GM20000 (cell line): ENCODE results near the gene ZNF649.
"Not testable (repeated sequence)": the region's sequence is repeated elsewhere in the genome, so short reads cannot be mapped to it uniquely, and the experiment has no call there.

Experiments
- DNase-seq: peaks from one replicate; pipeline ENCODE4 v3.0.0; 2012; ENCODE audit warnings: low spot score
- TF ChIP-seq, protein P1 (sequence below): IDR thresholded peaks from 2 replicates; pipeline ENCODE4 v1.5.1; 2012; ENCODE audit warnings: mild to moderate bottlenecking, control low read depth; ENCODE audit errors: extremely low read depth, missing control alignments

ZNF649 gene

DNA sequence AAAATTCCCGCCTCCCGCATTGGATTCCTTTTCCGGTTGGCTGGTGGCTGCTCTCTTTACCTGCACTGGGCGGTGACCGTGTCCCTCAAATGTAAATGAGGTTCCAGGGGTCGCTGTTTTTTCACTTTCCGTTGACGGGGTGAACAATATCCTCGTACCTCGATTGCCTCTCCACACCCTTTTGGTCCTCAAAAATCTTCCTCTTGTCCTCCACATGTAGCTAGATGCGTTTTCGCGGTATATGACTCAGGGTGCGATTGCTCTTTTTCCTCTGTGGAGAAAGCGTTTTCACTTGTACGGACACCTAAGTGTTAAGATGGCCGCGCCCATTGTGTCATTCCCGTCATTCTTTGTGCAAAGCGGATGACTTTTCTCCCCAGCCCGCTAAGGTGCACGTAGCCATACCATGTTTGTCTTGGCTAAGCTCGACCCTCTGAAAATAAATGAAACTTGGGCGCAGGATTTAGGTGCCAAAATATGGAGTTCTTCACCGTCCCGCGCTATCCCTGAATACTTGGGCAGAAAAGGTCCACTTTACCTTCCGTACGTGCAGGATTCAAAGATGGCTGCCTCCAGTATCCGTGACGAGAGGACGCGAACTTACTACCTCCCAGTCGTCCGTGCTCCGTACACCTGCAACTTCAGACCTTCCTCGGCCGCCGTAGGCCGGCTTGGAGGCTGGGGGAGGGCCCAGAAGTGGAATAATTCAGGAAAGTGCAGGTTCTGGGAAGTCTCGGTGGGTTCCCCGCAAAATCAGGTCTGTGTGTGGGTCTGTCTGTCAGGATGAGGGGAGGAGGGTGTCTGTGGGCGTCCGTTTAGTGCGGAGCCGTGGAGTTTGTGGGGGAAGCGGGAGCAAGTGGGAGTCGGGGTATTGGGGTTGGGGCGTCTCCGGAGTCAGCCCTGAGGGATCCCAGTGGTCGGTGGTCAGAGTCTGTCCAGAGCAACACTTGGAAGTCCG is 22.2 kb upstream of the ZNF649 start, which contains the start of gene ZNF613:
Gene ZNF613, plus strand, starts transcription at position 689 of the 958 bp plus-strand sequence. CDS start 8,749 bp downstream, outside the sequence.
- TF ChIP-seq, protein P1, sequence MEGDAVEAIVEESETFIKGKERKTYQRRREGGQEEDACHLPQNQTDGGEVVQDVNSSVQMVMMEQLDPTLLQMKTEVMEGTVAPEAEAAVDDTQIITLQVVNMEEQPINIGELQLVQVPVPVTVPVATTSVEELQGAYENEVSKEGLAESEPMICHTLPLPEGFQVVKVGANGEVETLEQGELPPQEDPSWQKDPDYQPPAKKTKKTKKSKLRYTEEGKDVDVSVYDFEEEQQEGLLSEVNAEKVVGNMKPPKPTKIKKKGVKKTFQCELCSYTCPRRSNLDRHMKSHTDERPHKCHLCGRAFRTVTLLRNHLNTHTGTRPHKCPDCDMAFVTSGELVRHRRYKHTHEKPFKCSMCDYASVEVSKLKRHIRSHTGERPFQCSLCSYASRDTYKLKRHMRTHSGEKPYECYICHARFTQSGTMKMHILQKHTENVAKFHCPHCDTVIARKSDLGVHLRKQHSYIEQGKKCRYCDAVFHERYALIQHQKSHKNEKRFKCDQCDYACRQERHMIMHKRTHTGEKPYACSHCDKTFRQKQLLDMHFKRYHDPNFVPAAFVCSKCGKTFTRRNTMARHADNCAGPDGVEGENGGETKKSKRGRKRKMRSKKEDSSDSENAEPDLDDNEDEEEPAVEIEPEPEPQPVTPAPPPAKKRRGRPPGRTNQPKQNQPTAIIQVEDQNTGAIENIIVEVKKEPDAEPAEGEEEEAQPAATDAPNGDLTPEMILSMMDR = no peak
- DNase-seq = peak; percentile 87

DNA sequence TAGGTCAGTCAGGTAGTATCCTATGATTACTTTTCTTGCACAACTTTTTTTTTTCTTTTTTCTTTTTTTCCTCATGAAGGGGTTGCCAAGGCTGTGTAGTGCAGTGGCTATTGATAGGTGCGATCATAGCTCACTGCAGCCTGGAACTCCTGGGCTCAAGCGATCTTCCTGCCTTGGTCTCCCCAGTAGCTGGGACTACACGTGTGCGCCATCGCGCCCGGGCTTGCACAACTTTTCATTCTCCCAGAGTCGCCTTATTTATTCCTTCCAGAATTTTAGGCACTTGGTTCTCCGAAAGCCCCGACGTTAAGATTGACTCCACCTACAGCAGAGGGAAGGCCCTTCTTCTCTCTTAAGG is 21.6 kb upstream of the ZNF649 start:
- TF ChIP-seq, protein P1 = no peak

GRCh38 chr19:51921949-51922348 is 17.1 kb upstream of the ZNF649 start:
- no peak for DNase-seq
- TF ChIP-seq, protein P1 = no peak

More for the DNA sequence above, 21.6 kb upstream of the ZNF649 start:
- DNase-seq = no peak

DNA sequence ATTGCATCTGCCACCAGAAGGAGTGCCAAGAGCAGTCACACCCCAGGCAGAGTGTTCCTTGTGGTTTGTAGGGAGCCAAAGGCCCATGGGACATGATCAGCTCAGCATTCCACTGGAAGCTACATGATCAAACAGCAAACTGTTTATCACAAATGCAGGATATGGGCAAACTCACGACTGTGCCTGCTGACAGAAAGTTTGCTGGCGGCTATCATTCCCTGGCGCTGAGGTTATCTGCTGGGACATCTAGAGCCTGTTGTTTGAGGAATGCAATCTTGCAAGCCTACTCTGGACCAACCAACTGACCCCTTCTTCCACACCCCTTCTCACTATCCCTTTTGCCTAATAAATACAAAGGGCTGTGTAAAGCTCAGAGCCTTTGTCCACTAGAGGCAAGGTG is 14.8 kb upstream of the ZNF649 start:
- DNase-seq = no peak
- TF ChIP-seq, protein P1 = no peak

- no peak for DNase-seq
- TF ChIP-seq, protein P1 = no peak
These were observed 11.3 kb upstream of the ZNF649 start for GRCh38 chr19:51916167-51916566.

GRCh38 chr19:51915324-51915867 is 10.6 kb upstream of the ZNF649 start:
- TF ChIP-seq, protein P1 = no peak

DNA sequence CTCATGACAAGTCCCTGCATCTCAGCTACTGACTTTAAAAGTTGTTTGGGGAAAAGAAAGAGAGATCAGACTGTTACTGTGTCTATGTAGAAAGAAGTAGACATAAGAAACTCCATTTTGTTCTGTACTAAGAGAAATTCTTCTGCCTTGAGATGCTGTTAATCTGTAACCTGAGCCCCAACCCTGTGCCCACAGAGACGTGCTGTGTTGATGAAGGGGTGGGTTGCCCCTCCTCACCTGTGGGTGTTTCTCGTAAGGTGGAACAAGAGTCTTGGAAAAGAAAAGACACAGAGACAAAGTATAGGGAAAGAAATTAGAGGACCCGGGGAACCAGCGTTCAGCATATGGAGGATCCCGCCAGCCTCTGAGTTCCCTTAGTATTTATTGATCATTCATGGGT is 3.2 kb upstream of the ZNF649 start:
- not testable (repeated sequence) for DNase-seq

More at GRCh38 chr19:51915324-51915867, 10.6 kb upstream of the ZNF649 start:
- no peak for DNase-seq

DNA sequence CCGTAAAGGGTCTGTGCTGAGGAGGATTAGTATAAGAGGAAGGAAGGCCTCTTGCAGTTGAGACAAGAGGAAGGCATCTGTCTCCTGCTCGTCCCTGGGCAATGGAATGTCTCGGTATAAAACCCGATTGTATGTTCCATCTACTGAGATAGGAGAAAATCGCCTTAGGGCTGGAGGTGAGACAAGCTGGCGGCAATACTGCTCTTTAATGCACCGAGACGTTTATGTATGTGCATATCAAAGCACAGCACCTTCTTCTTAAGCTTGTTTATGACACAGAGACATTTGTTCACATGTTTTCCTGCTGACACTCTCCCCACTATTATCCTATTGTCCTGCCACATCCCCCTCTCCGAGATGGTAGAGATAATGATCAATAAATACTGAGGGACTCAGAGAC is 1.3 kb upstream of the ZNF649 start:
- DNase-seq = not testable (repeated sequence)

GRCh38 chr19:51905639-51906038 is 822 bp upstream of the ZNF649 start:
- DNase-seq = not testable (repeated sequence)
